Liver (tissue), 9 donors: ENCODE measurements around the gene EXD2. TPM values are rescaled to one million over a fixed set of nuclear protein-coding genes. Genes with fewer than 3 reads are reported as not detected.
"Not testable (repeated sequence)": the region's sequence is repeated elsewhere in the genome, so short reads cannot be mapped to it uniquely, and the experiment has no call there.

Experiments used
- DNase-seq: peaks from one replicate; pipeline ENCODE4 v3.0.0-alpha.2; 2017; ENCODE audit warnings: low spot score
- H3K27ac ChIP-seq, 2 donors: one replicate each; pipeline ENCODE4 v1.7.0; 2013; ENCODE audit warnings: inconsistent platforms in 2 of 2, low read length in 2 of 2, control low read depth in 1 of 2, low read depth in 1 of 2, mild to moderate bottlenecking in 1 of 2
- H3K27me3 ChIP-seq, 4 donors: one replicate each; pipeline versions ENCODE4 v1.6.1 to v1.7.0; 2013; ENCODE audit warnings: low read length in 3 of 4, inconsistent platforms in 1 of 4, mild to moderate bottlenecking in 1 of 4, moderate library complexity in 1 of 4; ENCODE audit not compliant: control insufficient read depth in 4 of 4, insufficient read depth in 4 of 4
- H3K36me3 ChIP-seq, 4 donors: one replicate each; pipeline versions ENCODE4 v1.6.1 to v1.7.0; 2013; ENCODE audit warnings: low read length in 3 of 4, mild to moderate bottlenecking in 3 of 4, low read depth in 1 of 4, moderate library complexity in 1 of 4; ENCODE audit not compliant: control insufficient read depth in 4 of 4, insufficient read depth in 3 of 4
- H3K4me1 ChIP-seq, 4 donors: one replicate each; pipeline versions ENCODE4 v1.6.1 to v1.7.0; 2013; ENCODE audit warnings: low read length in 3 of 4, mild to moderate bottlenecking in 3 of 4, moderate library complexity in 1 of 4; ENCODE audit not compliant: control insufficient read depth in 4 of 4, insufficient read depth in 4 of 4
- H3K4me3 ChIP-seq, 3 donors: one replicate each; pipeline versions ENCODE4 v1.6.1 to v1.7.0; 2013; ENCODE audit warnings: low read length in 3 of 3, control low read depth in 1 of 3, low read depth in 1 of 3, mild to moderate bottlenecking in 1 of 3
- H3K9ac ChIP-seq, 2 donors: one replicate each; pipeline ENCODE4 v1.7.0; 2013; ENCODE audit warnings: low read length in 2 of 2, mild to moderate bottlenecking in 2 of 2, moderate library complexity in 2 of 2, control low read depth in 1 of 2, low read depth in 1 of 2
- H3K9me3 ChIP-seq, 4 donors: one replicate each; pipeline versions ENCODE4 v1.6.1 to v1.7.0; 2013; ENCODE audit warnings: low read length in 3 of 4; ENCODE audit not compliant: control insufficient read depth in 4 of 4
- EGR1 ChIP-seq, 2 donors: IDR thresholded peaks; 2 replicates each; pipeline ENCODE4 v1.6.1; 2016 to 2018; ENCODE audit warnings: antibody characterized with exemption in 2 of 2, low read depth in 2 of 2
- GABPA ChIP-seq, 2 donors: IDR thresholded peaks in 1 of 2; conservative IDR thresholded peaks in 1 of 2; 2 replicates each; pipeline ENCODE4 v1.6.1; 2016; ENCODE audit warnings: antibody characterized with exemption in 2 of 2, mild to moderate bottlenecking in 1 of 2, moderate library complexity in 1 of 2
- HNF4G ChIP-seq: IDR thresholded peaks from 2 replicates; pipeline ENCODE4 v1.6.1; 2016; ENCODE audit warnings: antibody characterized with exemption
- JUND ChIP-seq, 2 donors: IDR thresholded peaks; 2 replicates each; pipeline ENCODE4 v1.6.1; 2016; ENCODE audit warnings: antibody characterized with exemption in 2 of 2
- MAX ChIP-seq: IDR thresholded peaks from 2 replicates; pipeline ENCODE4 v1.6.1; 2016; ENCODE audit warnings: antibody characterized with exemption
- RAD21 ChIP-seq, 2 donors: IDR thresholded peaks; 2 replicates each; pipeline ENCODE4 v1.6.1; 2016; ENCODE audit warnings: antibody characterized with exemption in 2 of 2, mild to moderate bottlenecking in 2 of 2
- REST ChIP-seq: IDR thresholded peaks from 2 replicates; pipeline ENCODE4 v1.6.1; 2016; ENCODE audit warnings: antibody characterized with exemption, mild to moderate bottlenecking
- RXRA ChIP-seq, 2 donors: IDR thresholded peaks; 2 replicates each; pipeline ENCODE4 v1.6.1; 2017 to 2018; ENCODE audit warnings: antibody characterized with exemption in 2 of 2, mild to moderate bottlenecking in 1 of 2
- SP1 ChIP-seq: IDR thresholded peaks from 2 replicates; pipeline ENCODE4 v1.6.1; 2018; ENCODE audit warnings: antibody characterized with exemption, mild to moderate bottlenecking
- WGBS: extraction: QIAGEN DNeasy Blood & Tissue Kit; methylation state at CpG from one replicate; pipeline ENCODE4 v1.1.7; 2013; 5-methylcytosine and 5-hydroxymethylcytosine counted together
- polyA plus RNA-seq, 2 donors: library from polyadenylated mRNA; stranded (reverse) in 1 of 2; unstranded in 1 of 2; fragments of 200-250 nt in 1 of 2; fragments of >200 nt in 1 of 2; fragmentation: Nextera tagmentation in 1 of 2; extraction: Ambion mirVana in 1 of 2; gene quantifications; one replicate each; pipeline versions ENCODE4 v1.2.1 to v1.2.3, GENCODE V29; 2013 to 2015
- total RNA-seq, 2 donors: library from RNA; depleted of rRNA; stranded (reverse); fragments of >200 nt; gene quantifications; one replicate each; pipeline ENCODE4 v1.2.3, GENCODE V29; 2014
- donor health status: healthy.
- donor health status: healthy.
- donor health status: healthy.
- donor health status: healthy.
- donor health status: healthy.

Gene EXD2
- total and polyA plus RNA-seq, 4 donors, result 4.7 to 8.8 (median 5.0) TPM

- Histone ChIP-seq H3K36me3 (peaks cover 0 to 3% (median 0%) of the 10 kb centered on the region in 4 donors), H3K27ac (no peak overlapping the region), H3K9ac (no peak overlapping the region), H3K4me1 (no peaks in the 10 kb centered on the region), H3K9me3 (no peaks in the 10 kb centered on the region), H3K27me3 (no peaks in the 10 kb centered on the region), H3K4me3 (no peak overlapping the region)
- no peak for DNase-seq
- 96% methylated on average over 7 of the region's 7 CpGs for WGBS
- no peak for TF ChIP-seq JUND (IDR thresholded peaks at IDR 0.05)
- TF ChIP-seq RAD21 (IDR thresholded peaks at IDR 0.05), result no peak
- no peak for TF ChIP-seq SP1
- no peak for TF ChIP-seq RXRA (IDR thresholded peaks at IDR 0.05)
Measured at GRCh38 chr14:69207435-69208041, 16.2 kb downstream of the EXD2 start.

GRCh38 chr14:69208666-69209065 is 17.4 kb downstream of the EXD2 start:
- Histone ChIP-seq H3K27ac (no peak overlapping the region), H3K9ac (no peak overlapping the region), H3K9me3 (no peaks in the 10 kb centered on the region), H3K27me3 (no peaks in the 10 kb centered on the region), H3K36me3 (peaks cover 0 to 3% (median 0%) of the 10 kb centered on the region in 4 donors), H3K4me1 (no peaks in the 10 kb centered on the region), H3K4me3 (no peak overlapping the region)
- 83% methylated on average over 5 of the region's 5 CpGs for WGBS
- TF ChIP-seq MAX (no peak), JUND (IDR thresholded peaks at IDR 0.05) (no peak), EGR1 (IDR thresholded peaks at IDR 0.05; ENCODE audit: low read depth in 2 of 2) (no peak), HNF4G (no peak), REST (no peak), GABPA (IDR thresholded peaks at IDR 0.05 in 1 of 2, conservative IDR thresholded peaks at IDR 0.05 in 1 of 2) (no peak)
- no peak for DNase-seq

DNA sequence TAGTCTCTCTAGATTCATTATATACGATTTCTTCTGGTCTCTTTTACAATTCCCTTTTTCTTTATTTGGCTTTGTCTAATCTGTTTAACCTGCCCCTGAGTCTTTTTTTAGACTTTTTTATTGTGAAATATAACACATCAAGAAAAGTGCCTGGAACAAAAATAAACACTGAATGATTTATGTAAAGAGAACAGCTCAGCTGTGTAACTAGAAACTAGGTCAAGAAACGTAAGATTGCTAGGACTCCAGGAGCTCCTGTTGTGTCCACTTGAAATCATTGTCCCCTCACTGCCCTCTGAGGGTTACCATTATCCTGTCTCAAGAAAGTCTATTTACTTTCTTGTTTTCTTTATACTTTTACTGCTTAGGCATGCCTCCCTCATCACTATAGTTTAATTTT is 23.1 kb downstream of the EXD2 start:
- Histone ChIP-seq H3K4me1 (no peaks in the 10 kb centered on the region), H3K36me3 (peaks cover 0 to 3% (median 0%) of the 10 kb centered on the region in 4 donors), H3K9ac (no peak overlapping the region), H3K27ac (no peak overlapping the region), H3K4me3 (no peak overlapping the region), H3K27me3 (no peaks in the 10 kb centered on the region), H3K9me3 (no peaks in the 10 kb centered on the region)
- 53% methylated on average over 2 of the region's 2 CpGs for WGBS
- TF ChIP-seq RAD21 (IDR thresholded peaks at IDR 0.05), result no peak
- DNase-seq, result no peak

DNA sequence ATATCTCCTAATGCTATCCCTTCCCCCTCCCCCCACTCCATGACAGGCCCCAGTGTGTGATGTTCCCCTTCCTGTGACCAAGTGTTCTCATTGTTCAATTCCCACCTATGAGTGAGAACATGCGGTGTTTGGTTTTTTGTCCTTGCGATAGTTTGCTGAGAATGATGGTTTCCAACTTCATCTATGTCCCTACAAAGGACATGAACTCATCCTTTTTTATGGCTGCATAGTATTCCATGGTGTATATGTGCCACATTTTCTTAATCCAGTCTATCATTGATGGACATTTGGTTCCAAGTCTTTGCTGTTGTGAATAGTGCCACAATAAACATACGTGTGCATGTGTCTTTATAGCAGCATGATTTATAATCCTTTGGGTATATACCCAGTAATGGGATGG is 26.4 kb downstream of the EXD2 start:
- H3K4me1 ChIP-seq, H3K27ac ChIP-seq, H3K9ac ChIP-seq, H3K4me3 ChIP-seq, H3K27me3 ChIP-seq, H3K36me3 ChIP-seq, H3K9me3 ChIP-seq, DNase-seq: not testable (repeated sequence)
- 100% methylated on average over 2 of the region's 3 CpGs for WGBS
